ENCODE data around the gene AHCYL2.

The AHCYL2 gene

DNA sequence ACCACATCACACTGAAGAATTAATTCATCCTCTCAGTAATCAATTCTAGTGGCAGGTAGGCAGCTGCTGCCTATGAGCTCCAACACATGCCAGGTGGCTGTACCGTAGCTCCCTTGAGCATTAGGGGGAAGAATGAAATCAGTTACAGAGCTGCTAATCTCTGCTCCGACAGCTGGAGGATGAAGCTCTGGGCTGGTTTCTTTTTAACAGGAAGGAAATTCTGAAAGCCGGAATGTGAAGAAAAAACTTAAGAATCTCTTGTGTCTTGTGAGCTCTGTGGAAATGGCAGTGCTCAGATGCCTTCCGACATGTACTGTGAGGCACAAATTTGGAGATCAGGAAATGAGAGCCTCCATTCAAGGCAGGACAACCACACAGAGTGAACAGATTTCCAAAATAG, 2.8 kb upstream of the AHCYL2 start:
- TF ChIP-seq POLR2A (IDR thresholded peaks at IDR 0.05; ENCODE audit: extremely low read depth, insufficient read length), result no peak
- no peak for TF ChIP-seq MYC (IDR thresholded peaks at IDR 0.05; ENCODE audit: low read depth, low read length)
- TF ChIP-seq, protein P1, sequence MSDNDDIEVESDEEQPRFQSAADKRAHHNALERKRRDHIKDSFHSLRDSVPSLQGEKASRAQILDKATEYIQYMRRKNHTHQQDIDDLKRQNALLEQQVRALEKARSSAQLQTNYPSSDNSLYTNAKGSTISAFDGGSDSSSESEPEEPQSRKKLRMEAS (IDR thresholded peaks at IDR 0.05; ENCODE audit: low read depth, low read length), result no peak
- TF ChIP-seq, protein P2, sequence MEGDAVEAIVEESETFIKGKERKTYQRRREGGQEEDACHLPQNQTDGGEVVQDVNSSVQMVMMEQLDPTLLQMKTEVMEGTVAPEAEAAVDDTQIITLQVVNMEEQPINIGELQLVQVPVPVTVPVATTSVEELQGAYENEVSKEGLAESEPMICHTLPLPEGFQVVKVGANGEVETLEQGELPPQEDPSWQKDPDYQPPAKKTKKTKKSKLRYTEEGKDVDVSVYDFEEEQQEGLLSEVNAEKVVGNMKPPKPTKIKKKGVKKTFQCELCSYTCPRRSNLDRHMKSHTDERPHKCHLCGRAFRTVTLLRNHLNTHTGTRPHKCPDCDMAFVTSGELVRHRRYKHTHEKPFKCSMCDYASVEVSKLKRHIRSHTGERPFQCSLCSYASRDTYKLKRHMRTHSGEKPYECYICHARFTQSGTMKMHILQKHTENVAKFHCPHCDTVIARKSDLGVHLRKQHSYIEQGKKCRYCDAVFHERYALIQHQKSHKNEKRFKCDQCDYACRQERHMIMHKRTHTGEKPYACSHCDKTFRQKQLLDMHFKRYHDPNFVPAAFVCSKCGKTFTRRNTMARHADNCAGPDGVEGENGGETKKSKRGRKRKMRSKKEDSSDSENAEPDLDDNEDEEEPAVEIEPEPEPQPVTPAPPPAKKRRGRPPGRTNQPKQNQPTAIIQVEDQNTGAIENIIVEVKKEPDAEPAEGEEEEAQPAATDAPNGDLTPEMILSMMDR (IDR thresholded peaks at IDR 0.05; ENCODE audit: low read depth, low read length), result no peak

DNA sequence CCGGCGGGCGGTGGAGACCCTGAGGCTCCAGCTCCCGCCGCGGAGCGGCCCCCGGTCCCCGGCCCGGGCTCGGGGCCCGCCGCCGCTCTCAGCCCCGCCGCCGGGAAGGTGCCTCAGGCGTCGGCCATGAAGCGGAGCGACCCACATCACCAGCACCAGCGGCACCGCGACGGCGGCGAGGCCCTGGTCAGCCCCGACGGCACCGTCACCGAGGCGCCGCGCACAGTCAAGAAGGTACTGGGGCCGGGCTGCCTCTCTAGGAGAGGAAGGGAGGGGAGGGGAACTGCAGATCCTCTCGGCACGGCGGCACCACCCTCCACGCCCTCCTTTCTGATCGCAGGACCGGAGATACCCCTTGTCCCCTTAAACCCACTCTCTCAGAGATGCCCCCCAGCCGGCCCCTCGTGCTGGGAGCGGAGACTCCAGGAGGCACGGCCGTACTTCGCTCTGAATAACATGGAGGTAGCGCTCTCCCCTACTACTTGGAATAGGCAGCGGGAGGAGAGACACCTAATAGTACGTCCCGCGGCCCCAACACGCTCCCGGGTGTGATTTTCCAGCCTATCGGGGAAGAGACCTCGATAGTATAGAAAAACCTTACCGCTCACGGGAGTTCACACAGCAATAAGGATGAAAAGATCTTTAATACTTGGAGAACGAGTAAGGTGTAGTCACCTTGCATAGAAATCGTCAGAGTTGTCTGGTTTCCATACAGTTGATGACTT, 538 bp downstream of the AHCYL2 start:
- TF ChIP-seq POLR2A (IDR thresholded peaks at IDR 0.05; ENCODE audit: extremely low read depth, insufficient read length) (no peak), MYC (IDR thresholded peaks at IDR 0.05; ENCODE audit: low read depth, low read length) (no peak)
- TF ChIP-seq, protein P2 (IDR thresholded peaks at IDR 0.05; ENCODE audit: low read depth, low read length), result no peak
- TF ChIP-seq, protein P1 (IDR thresholded peaks at IDR 0.05; ENCODE audit: low read depth, low read length), result no peak
- DNase-seq (ENCODE audit: low read depth), result peak; percentile 79
- H3K4me3 ChIP-seq (ENCODE audit: low read depth, low read length), result peak overlapping the region; percentile 73

More for the DNA sequence above, 2.8 kb upstream of the AHCYL2 start:
- no peak overlapping the region for H3K4me3 ChIP-seq (ENCODE audit: low read depth, low read length)
- no peak for DNase-seq (ENCODE audit: low read depth)

DNA sequence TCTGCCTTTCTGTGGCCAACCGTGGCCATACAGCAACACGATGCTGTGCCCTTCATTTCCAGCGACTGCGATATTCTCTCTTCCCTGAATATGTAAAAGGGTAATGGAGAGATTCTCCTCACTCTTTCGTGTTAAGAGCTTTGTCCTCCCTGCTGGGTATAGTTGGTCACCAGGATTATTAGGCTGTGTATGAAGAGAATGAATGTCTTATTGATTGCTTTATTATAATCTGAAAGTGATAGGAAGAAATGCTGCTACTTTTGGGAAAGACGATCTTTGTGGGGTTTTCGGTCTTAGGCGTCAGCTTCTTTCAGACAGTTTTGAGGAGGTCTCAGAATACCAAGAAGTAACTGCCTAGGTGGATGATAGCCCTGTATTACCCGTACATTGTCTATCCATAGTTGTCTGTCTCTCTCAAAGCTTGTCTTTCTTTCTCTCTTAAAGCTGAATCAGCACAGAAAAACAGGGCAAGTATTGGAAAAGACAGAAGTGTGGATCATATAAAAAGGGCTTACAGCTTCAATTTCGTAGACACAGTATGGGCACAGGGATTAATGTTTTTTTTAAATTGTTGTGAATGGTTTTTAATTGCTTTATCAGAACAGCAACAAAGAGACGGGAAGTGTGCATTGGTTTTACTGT, 1.2 kb downstream of the AHCYL2 start:
- peak; percentile 53 for DNase-seq (ENCODE audit: low read depth)
- TF ChIP-seq, protein P1 (IDR thresholded peaks at IDR 0.05; ENCODE audit: low read depth, low read length), result no peak
- TF ChIP-seq, protein P2 (IDR thresholded peaks at IDR 0.05; ENCODE audit: low read depth, low read length), result no peak
- TF ChIP-seq MYC (IDR thresholded peaks at IDR 0.05; ENCODE audit: low read depth, low read length) (no peak), POLR2A (IDR thresholded peaks at IDR 0.05; ENCODE audit: extremely low read depth, insufficient read length) (no peak)
- H3K4me3 ChIP-seq (ENCODE audit: low read depth, low read length), result peak overlapping the region; percentile 73

DNA sequence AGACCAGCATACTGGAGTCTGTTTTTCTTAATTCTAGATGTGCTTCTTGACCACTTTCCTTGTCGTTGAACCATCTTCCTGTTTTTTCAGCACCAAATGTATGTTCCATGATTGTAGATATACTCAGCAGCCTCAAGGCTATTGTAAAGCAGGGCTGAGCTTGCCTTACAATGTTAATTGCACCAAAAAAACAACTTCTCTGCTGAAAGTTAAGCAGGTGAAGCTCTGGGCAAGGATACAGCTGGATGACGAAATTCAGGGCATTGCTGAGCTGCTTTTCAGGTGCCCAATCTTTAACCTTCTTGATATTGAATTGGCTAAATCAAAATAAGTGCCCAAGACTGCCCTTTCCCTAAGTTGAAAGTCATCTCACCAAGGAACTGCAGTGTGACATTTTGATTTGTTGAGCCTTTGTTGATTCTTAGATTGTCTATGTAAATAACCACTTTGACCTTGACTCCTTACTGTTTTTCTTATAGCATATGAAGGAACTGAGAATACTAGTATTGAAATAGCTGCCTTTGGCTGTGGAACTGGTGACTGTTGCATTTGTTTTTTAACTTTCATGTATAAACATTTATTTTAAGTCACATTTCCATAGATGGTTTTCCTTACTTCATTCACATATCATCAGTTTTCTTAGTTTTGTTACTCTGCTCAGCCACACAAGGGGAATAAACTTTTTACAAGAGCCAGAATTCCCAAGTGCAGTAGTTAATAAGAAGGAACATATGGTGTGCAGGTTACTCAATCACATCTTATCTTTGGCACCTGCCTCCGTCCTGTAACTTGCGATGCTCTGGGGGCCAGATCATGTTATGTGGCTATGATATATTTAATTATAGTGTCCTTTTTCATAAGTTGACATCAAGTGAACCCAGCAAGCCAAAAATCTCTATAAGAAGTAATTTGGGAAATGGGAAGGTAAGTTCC, 3.1 kb downstream of the AHCYL2 start:
- TF ChIP-seq MYC (IDR thresholded peaks at IDR 0.05; ENCODE audit: low read depth, low read length), result no peak
- TF ChIP-seq POLR2A (IDR thresholded peaks at IDR 0.05; ENCODE audit: extremely low read depth, insufficient read length), result no peak
- TF ChIP-seq, protein P1 (IDR thresholded peaks at IDR 0.05; ENCODE audit: low read depth, low read length), result no peak
- TF ChIP-seq, protein P2 (IDR thresholded peaks at IDR 0.05; ENCODE audit: low read depth, low read length), result no peak
- no peak overlapping the region for H3K4me3 ChIP-seq (ENCODE audit: low read depth, low read length)
- no peak for DNase-seq (ENCODE audit: low read depth)

DNA sequence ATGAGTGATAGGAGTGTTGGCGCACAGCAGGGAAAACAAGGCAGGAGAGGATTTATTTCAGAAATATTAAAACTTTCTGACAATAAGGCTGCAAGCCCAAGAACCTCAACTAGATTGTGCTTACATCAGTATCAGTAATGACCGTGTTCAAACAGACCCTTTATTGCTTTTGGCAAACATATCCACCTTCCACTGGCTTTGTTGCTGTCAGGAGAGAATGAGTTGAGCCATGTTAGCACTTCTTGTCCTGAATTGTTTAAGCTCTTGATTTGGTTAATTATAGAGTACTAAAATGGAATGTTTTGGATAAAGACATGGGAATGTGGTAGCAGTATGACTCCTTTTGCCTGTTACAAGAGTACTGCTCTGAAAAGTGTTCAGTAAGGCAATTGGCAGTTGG, 3.8 kb downstream of the AHCYL2 start:
- no peak for TF ChIP-seq POLR2A (IDR thresholded peaks at IDR 0.05; ENCODE audit: extremely low read depth, insufficient read length)
- TF ChIP-seq, protein P1 (IDR thresholded peaks at IDR 0.05; ENCODE audit: low read depth, low read length), result no peak
- no peak for TF ChIP-seq MYC (IDR thresholded peaks at IDR 0.05; ENCODE audit: low read depth, low read length)
- TF ChIP-seq, protein P2 (IDR thresholded peaks at IDR 0.05; ENCODE audit: low read depth, low read length), result no peak
- no peak overlapping the region for H3K4me3 ChIP-seq (ENCODE audit: low read depth, low read length)
- no peak for DNase-seq (ENCODE audit: low read depth)

All from NB4 (cell line).